ENCODE data around the gene C4A.
A peak's percentile ranks its signal among the peaks of the same experiment; 100 is the strongest.

The C4A gene

GRCh38 chr6:31969712-31970603 lies 11.9 kb upstream of the C4A start:
- POLR2A ChIA-PET: interaction anchor here (0.6 to 4.6 kb wide), 8 partner anchors 8 to 305 kb away, joined by 3 to 64 read pairs (median 6); partner anchors contain the start of genes EHMT2, GPANK1, HSPA1B and NELFE
- TF ChIP-seq ZNF529 (tag by site-specific recombination; IDR thresholded peaks at IDR 0.05; ENCODE audit: insufficient replicate concordance) (no peak), ZNF26 (tag by site-specific recombination; IDR thresholded peaks at IDR 0.05) (no peak), GLIS1 (tag by site-specific recombination; IDR thresholded peaks at IDR 0.05) (peak; percentile 35), ZNF10 (tag by site-specific recombination; IDR thresholded peaks at IDR 0.05) (0 out of 2 replicates have a peak, but pooled peaks have one; percentile 22), ZNF214 (tag by site-specific recombination; IDR thresholded peaks at IDR 0.05; ENCODE audit: borderline replicate concordance) (no peak), ZNF174 (tag by site-specific recombination; IDR thresholded peaks at IDR 0.05) (no peak), RBAK (tag by site-specific recombination; IDR thresholded peaks at IDR 0.05) (no peak), ZNF280C (tag by site-specific recombination; IDR thresholded peaks at IDR 0.05) (no peak), GLIS2 (tag by site-specific recombination; IDR thresholded peaks at IDR 0.05) (peak; percentile 39; the same call in 1 of the 2 replicates), ZNF600 (tag by site-specific recombination; IDR thresholded peaks at IDR 0.05) (peak; percentile 46; the same call in 1 of the 2 replicates), INSM2 (tag by site-specific recombination; IDR thresholded peaks at IDR 0.05) (no peak), ZFHX2 (tag by site-specific recombination; conservative IDR thresholded peaks at IDR 0.05) (peak; percentile 24; the same call in 1 of the 2 replicates)
- Histone ChIP-seq H3K4me3 (ENCODE audit: low read depth, low read length) (no peak overlapping the region; the same call in 1 of the 2 replicates), H3K4me1 (ENCODE audit: control insufficient read depth, insufficient read depth, low read length) (peaks cover 5% of the 10 kb centered on the region), H3K27ac (ENCODE audit: extremely low read depth, low read depth, low read length) (no peak overlapping the region; the same call in none of the 2 replicates), H3K36me3 (ENCODE audit: control insufficient read depth in 2 of 2, insufficient read depth in 1 of 2, low read length in 2 of 2) (peaks cover 13 to 64% of the 10 kb centered on the region in 2 experiments; a peak in 2 of 3 replicates), H3K9me3 (ENCODE audit: control insufficient read depth, insufficient read depth, low read depth, low read length) (no peaks in the 10 kb centered on the region)
- CTCF ChIA-PET: interaction anchor here (0.6 to 2.0 kb wide), 5 partner anchors 12 to 1290 kb away, joined by 3 to 7 read pairs (median 5); no protein-coding TSS in a partner anchor

GRCh38 chr6:31970604-31971271 lies 11.1 kb upstream of the C4A start:
- CTCF ChIA-PET: interaction anchor here (0.7 to 2.1 kb wide), 4 partner anchors 10 to 180 kb away, joined by 3 to 10 read pairs (median 4); partner anchors contain the start of genes NELFE and SKIC2
- H3K27ac ChIP-seq (ENCODE audit: extremely low read depth, low read depth, low read length): peak overlapping the region; percentile 74
- peak overlapping the region; percentile 83 for H3K4me3 ChIP-seq (ENCODE audit: low read depth, low read length)
- POLR2A ChIA-PET: interaction anchor here (0.6 to 4.6 kb wide), 12 partner anchors 9 to 310 kb away, joined by 3 to 64 read pairs (median 6); partner anchors contain the start of genes C6orf47, CLIC1, EHMT2 and GPANK1
- no peaks in the 10 kb centered on the region for H3K9me3 ChIP-seq (ENCODE audit: control insufficient read depth, insufficient read depth, low read depth, low read length)
- H3K4me1 ChIP-seq (ENCODE audit: control insufficient read depth, insufficient read depth, low read length): peaks cover 5% of the 10 kb centered on the region
- H3K36me3 ChIP-seq (ENCODE audit: control insufficient read depth in 2 of 2, insufficient read depth in 1 of 2, low read length in 2 of 2): peaks cover 8 to 57% of the 10 kb centered on the region in 2 experiments; a peak in 2 of 3 replicates
- no peak for TF ChIP-seq ZNF501 (tag by site-specific recombination; IDR thresholded peaks at IDR 0.05)
- 0 out of 2 replicates have a peak, but pooled peaks have one; percentile 17 for TF ChIP-seq ZNF558 (tag by site-specific recombination; IDR thresholded peaks at IDR 0.05)
- TF ChIP-seq, protein P1, sequence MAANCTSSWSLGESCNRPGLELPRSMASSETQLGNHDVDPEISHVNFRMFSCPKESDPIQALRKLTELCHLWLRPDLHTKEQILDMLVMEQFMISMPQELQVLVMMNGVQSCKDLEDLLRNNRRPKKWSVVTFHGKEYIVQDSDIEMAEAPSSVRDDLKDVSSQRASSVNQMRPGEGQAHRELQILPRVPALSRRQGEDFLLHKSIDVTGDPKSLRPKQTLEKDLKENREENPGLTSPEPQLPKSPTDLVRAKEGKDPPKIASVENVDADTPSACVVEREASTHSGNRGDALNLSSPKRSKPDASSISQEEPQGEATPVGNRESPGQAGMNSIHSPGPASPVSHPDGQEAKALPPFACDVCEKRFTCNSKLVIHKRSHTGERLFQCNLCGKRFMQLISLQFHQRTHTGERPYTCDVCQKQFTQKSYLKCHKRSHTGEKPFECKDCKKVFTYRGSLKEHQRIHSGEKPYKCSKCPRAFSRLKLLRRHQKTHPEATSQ (tag by site-specific recombination; IDR thresholded peaks at IDR 0.05): no peak
- no peak for TF ChIP-seq ZNF791 (tag by site-specific recombination; IDR thresholded peaks at IDR 0.05)
- TF ChIP-seq ZNF184 (tag by site-specific recombination; IDR thresholded peaks at IDR 0.05): peak; percentile 76; the same call in 1 of the 2 replicates
- TF ChIP-seq ZBTB21 (tag by site-specific recombination; IDR thresholded peaks at IDR 0.05): peak; percentile 86
- no peak for TF ChIP-seq ZFHX2 (tag by site-specific recombination; conservative IDR thresholded peaks at IDR 0.05)
- TF ChIP-seq ZNF777 (tag by site-specific recombination; IDR thresholded peaks at IDR 0.05; ENCODE audit: borderline replicate concordance): no peak
- TF ChIP-seq WT1 (tag by site-specific recombination; IDR thresholded peaks at IDR 0.05): 0 out of 2 replicates have a peak, but pooled peaks have one; percentile 17
- TF ChIP-seq GLIS2 (tag by site-specific recombination; IDR thresholded peaks at IDR 0.05): peak; percentile 54
- TF ChIP-seq, protein P2, sequence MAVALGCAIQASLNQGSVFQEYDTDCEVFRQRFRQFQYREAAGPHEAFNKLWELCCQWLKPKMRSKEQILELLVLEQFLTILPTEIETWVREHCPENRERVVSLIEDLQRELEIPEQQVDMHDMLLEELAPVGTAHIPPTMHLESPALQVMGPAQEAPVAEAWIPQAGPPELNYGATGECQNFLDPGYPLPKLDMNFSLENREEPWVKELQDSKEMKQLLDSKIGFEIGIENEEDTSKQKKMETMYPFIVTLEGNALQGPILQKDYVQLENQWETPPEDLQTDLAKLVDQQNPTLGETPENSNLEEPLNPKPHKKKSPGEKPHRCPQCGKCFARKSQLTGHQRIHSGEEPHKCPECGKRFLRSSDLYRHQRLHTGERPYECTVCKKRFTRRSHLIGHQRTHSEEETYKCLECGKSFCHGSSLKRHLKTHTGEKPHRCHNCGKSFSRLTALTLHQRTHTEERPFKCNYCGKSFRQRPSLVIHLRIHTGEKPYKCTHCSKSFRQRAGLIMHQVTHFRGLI (tag by site-specific recombination; IDR thresholded peaks at IDR 0.05): no peak
- no peak for TF ChIP-seq MEIS1 (CRISPR knock-in tag; IDR thresholded peaks at IDR 0.05; ENCODE audit: borderline replicate concordance)

All from HEK293 (cell line).